Tibial artery (tissue), 4 donors: ENCODE measurements around the gene CENPE.

Source experiments
- DNase-seq, 2 donors: peaks; one replicate each; pipeline ENCODE4 v3.0.0-alpha.2; 2019
- H3K27ac ChIP-seq, 2 donors: fragments of 200-600 bp; sonication (generic) in 1 of 2; 1 replicate in 1 of 2; 2 replicates in 1 of 2; pipeline ENCODE4 v1.5.1; 2018 to 2019; ENCODE audit warnings: mild to moderate bottlenecking in 1 of 2
- H3K27me3 ChIP-seq, 2 donors: fragments of 200-600 bp; sonication (generic) in 1 of 2; one replicate each; pipeline versions ENCODE4 v1.5.1 to v1.6.0; 2016 to 2019
- H3K36me3 ChIP-seq, 3 donors: fragments of 200-600 bp; sonication (generic) in 2 of 3; one replicate each; pipeline ENCODE4 v1.5.1; 2016 to 2019; ENCODE audit warnings: mild to moderate bottlenecking in 2 of 3
- H3K4me1 ChIP-seq, 4 donors: fragments of 200-600 bp; sonication (generic) in 2 of 4; 1 replicate in 3 of 4; 2 replicates in 1 of 4; pipeline ENCODE4 v1.5.1; 2016 to 2019
- H3K4me3 ChIP-seq, 2 donors: fragments of 200-600 bp; sonication (generic) in 1 of 2; 1 replicate in 1 of 2; 2 replicates in 1 of 2; pipeline ENCODE4 v1.5.1; 2018 to 2019; ENCODE audit warnings: mild to moderate bottlenecking in 2 of 2
- H3K9me3 ChIP-seq, 3 donors: fragments of 200-600 bp; sonication (generic) in 1 of 3; one replicate each; pipeline ENCODE4 v1.5.1; 2016 to 2019
- intact Hi-C: fragments of 100-400 bp; cut with DNase I; formaldehyde crosslinking; loops from one replicate; pipeline ENCODE4 v1.15.0; 2023; ENCODE audit warnings: low total_unique reads
- TF ChIP-seq, protein P1 (sequence below), 2 experiments: fragments of 200-600 bp in 1 of 2; fragments of 450-650 bp in 1 of 2; IDR thresholded peaks; one replicate each; pipeline ENCODE4 v1.5.1; 2017 to 2019; ENCODE audit warnings: antibody characterized with exemption in 2 of 2, mild to moderate bottlenecking in 1 of 2, moderate library complexity in 1 of 2

CENPE gene

DNA sequence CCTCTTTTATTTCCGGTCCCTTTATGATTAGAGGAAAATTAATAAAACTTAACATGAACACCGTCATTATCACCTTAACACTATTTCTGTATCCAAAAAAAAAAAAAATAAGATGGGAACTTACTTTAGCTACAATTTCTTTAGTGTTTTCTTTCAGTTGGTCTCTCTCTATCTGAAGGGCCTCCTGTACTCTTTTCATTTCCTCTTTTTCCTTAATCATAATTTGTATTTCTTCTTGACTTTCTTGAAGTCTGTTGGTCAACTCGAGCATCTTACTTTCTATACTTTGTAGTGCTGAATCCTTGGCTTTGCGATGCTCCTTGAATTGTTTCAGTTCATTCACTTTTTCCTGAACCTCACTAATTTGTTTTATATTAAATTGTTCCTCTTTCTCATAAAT is 53.2 kb downstream of the CENPE start:
- Histone ChIP-seq H3K4me1 (no peaks in the 10 kb centered on the region), H3K9me3 (no peaks in the 10 kb centered on the region), H3K27ac (no peak overlapping the region), H3K36me3 (no peaks in the 10 kb centered on the region), H3K4me3 (no peak overlapping the region), H3K27me3 (no peaks in the 10 kb centered on the region)
- TF ChIP-seq, protein P1, sequence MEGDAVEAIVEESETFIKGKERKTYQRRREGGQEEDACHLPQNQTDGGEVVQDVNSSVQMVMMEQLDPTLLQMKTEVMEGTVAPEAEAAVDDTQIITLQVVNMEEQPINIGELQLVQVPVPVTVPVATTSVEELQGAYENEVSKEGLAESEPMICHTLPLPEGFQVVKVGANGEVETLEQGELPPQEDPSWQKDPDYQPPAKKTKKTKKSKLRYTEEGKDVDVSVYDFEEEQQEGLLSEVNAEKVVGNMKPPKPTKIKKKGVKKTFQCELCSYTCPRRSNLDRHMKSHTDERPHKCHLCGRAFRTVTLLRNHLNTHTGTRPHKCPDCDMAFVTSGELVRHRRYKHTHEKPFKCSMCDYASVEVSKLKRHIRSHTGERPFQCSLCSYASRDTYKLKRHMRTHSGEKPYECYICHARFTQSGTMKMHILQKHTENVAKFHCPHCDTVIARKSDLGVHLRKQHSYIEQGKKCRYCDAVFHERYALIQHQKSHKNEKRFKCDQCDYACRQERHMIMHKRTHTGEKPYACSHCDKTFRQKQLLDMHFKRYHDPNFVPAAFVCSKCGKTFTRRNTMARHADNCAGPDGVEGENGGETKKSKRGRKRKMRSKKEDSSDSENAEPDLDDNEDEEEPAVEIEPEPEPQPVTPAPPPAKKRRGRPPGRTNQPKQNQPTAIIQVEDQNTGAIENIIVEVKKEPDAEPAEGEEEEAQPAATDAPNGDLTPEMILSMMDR (IDR thresholded peaks at IDR 0.05), result no peak
- no peak for DNase-seq
- intact Hi-C loops, result no loop called here

DNA sequence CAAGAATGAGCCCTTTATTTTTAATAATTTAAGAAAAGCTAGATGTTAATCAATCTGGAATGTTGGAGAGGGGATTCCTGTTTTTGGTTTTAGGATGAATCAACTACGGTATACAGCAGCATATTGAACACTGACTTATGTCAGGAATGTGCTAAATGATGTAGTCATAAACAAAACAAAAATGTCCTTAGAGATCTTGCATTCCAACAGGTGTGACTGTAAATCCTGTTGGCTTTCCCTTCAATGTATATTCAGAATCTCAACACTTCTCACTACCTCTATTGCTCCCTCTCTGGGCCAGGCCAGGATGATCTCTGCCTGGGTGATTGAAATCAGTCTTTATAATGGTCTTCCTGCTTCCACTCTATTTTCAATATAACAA is 60.7 kb downstream of the CENPE start:
- TF ChIP-seq, protein P1 (IDR thresholded peaks at IDR 0.05), result no peak
- Histone ChIP-seq H3K36me3 (no peaks in the 10 kb centered on the region), H3K4me1 (no peaks in the 10 kb centered on the region), H3K27ac (no peak overlapping the region), H3K27me3 (no peaks in the 10 kb centered on the region), H3K4me3 (no peak overlapping the region), H3K9me3 (no peaks in the 10 kb centered on the region)
- intact Hi-C loops, result no loop called here
- no peak for DNase-seq

DNA sequence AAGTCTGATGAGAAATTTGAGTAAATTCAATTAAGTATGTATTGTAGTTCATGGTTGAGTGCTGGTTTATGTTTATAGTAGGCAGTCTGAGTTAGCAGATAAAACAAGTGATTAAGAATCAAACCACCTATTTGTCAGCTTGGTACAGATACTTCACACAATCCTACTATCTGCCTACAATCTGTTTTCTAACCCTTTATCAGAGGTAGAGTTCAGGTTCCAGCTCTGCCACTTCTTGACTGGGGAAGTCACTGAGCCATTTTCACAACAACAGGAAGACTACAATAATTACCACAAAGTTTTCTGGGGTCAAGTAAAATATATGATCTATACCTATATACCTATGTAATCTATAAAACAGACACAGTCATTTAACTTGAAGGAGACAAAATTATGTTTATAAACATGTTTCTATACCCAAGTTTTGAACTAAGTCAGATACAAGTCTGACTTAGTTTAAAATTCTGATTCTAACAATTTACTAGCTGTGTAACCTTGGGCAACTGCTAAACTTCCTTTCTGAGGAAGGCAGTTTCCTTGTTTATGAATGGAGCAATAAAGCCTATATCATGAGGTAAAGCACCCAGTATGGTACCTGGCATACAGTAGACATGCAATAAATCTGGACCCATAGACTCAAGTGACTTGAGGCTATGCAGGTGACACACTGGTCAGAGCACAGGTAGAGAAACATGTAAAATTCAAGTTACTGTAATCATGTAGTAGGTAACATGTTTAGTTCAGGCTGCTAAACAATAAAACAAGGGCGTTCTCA is 61.3 kb downstream of the CENPE start:
- Histone ChIP-seq H3K27ac (no peak overlapping the region), H3K4me1 (no peaks in the 10 kb centered on the region), H3K27me3 (no peaks in the 10 kb centered on the region), H3K36me3 (no peaks in the 10 kb centered on the region), H3K9me3 (no peaks in the 10 kb centered on the region), H3K4me3 (no peak overlapping the region)
- no peak for DNase-seq
- TF ChIP-seq, protein P1 (IDR thresholded peaks at IDR 0.05), result no peak
- intact Hi-C loops, result no loop called here

DNA sequence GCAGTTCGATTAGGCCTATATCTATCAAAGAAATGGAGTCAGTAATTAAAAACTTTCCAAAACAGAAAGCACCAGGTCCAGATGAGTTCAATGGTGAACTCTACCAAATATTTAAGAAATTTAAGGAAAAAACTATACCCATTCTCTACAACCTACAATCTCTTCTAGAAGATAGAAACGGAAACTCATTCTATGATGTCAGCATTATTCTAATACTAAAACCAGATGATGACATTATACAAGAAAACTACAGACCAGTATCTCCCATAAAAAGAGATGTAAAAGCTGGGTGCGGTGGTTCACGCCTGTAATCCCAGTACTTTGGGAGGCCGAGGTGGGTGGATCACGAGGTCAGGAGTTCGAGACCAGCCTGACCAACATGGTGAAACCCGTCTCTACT is 69.0 kb downstream of the CENPE start:
- intact Hi-C loops, result no loop called here
- DNase-seq, result no peak
- H3K27me3 ChIP-seq, result no peaks in the 10 kb centered on the region
- H3K36me3 ChIP-seq, result no peaks in the 10 kb centered on the region
- no peaks in the 10 kb centered on the region for H3K4me1 ChIP-seq
- H3K4me3 ChIP-seq, result no peak overlapping the region
- peaks cover 0 to 13% (median 0%) of the 10 kb centered on the region in 3 donors for H3K9me3 ChIP-seq
- H3K27ac ChIP-seq, result no peak overlapping the region
- TF ChIP-seq, protein P1 (IDR thresholded peaks at IDR 0.05), result no peak

DNA sequence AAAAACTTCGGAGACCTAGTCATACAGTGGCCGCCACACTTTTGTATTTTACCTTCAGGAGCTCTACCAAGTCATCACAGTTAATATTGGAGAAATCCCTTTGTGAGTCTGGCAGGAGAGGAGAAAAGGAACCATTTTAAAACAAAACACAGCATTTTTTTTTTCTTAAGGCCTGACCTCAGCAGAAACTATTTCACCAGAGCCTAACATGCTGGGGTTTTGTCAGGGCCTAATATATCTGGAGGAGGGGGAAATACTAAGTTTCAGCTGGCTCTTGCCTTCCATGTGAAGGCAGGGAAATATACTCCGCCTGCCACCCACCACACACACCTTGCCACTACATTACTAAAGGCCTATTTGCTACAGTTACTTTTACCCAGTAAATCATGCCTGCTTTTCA is 72.0 kb downstream of the CENPE start:
- Histone ChIP-seq H3K4me3 (no peak overlapping the region), H3K27ac (no peak overlapping the region), H3K27me3 (no peaks in the 10 kb centered on the region), H3K4me1 (no peaks in the 10 kb centered on the region), H3K36me3 (no peaks in the 10 kb centered on the region), H3K9me3 (peaks cover 0 to 13% (median 0%) of the 10 kb centered on the region in 3 donors)
- TF ChIP-seq, protein P1 (IDR thresholded peaks at IDR 0.05), result no peak
- DNase-seq, result no peak
- intact Hi-C loops, result no loop called here
